GM12878 (cell line): ENCODE results near the gene NCAM2. TPM values are rescaled to one million over a fixed set of nuclear protein-coding genes. Genes with fewer than 3 reads are reported as not detected.

ENCODE experiments used
- ATAC-seq: fragments of 200-7000 bp; cut with Tn5 transposase; 3 replicates; pipeline ENCODE4 v1.9.1; 2020; ENCODE audit warnings: mild to moderate bottlenecking, moderate library complexity
- BruUV-seq: library from RNA; stranded (reverse); fragments of 400-500 nt; replicated peaks from 2 replicates; lab custom pipeline; 2021; lab: Mats Ljungman, UMichigan
- CTCF ChIA-PET: fragments of 300-600 bp; sonication (Branson Sonifier 250); formaldehyde crosslinking; extraction: SDS; loops from one replicate; lab custom pipeline; 2021; ENCODE audit warnings: inconsistent platforms; lab: Yijun Ruan, JAX
- POLR2A ChIA-PET: fragments of 350-600 bp; formaldehyde crosslinking; extraction: SDS; loops from one replicate; lab custom pipeline; 2021; ENCODE audit warnings: inconsistent platforms; lab: Charles Lee
- RAD21 ChIA-PET: fragments of 300-600 bp; sonication (Branson Sonifier 250); formaldehyde crosslinking; loops from one replicate; lab custom pipeline; 2023; ENCODE audit warnings: antibody characterized with exemption; ENCODE audit not compliant: unreplicated experiment; lab: Charles Lee
- SMC1A ChIA-PET: fragments of 300-600 bp; sonication (Branson Sonifier 250); formaldehyde crosslinking; loops from one replicate; lab custom pipeline; 2023; ENCODE audit not compliant: unreplicated experiment, uncharacterized antibody; lab: Charles Lee
- DNase-seq: peaks from one replicate; pipeline ENCODE4 v3.0.0-alpha.2; 2011; ENCODE audit warnings: low read depth, low spot score
- FAIRE-seq: peaks from 3 replicates; lab custom pipeline; 2011; peaks lifted over from hg19 to GRCh38; lab: Jason Lieb, UNC
- H2AFZ ChIP-seq: 2 replicates; pipeline ENCODE4 v1.6.0; 2011; ENCODE audit warnings: low read depth, low read length, control low read depth; ENCODE audit not compliant: control insufficient read depth
- H3K27ac ChIP-seq: 2 replicates; pipeline ENCODE4 v1.5.1; 2011; ENCODE audit warnings: control low read depth; ENCODE audit not compliant: control insufficient read depth, insufficient read depth
- H3K27me3 ChIP-seq, 2 experiments: replicated peaks in 1 of 2; 2 replicates each; pipeline versions ENCODE4 v1.6.0 to v1.6.1; 2011; ENCODE audit warnings: low read length in 1 of 2; ENCODE audit not compliant: control insufficient read depth in 2 of 2, insufficient read depth in 2 of 2
- H3K36me3 ChIP-seq, 2 experiments: 2 replicates each; pipeline ENCODE4 v1.5.1; 2011; ENCODE audit warnings: low read length in 1 of 2; ENCODE audit not compliant: control insufficient read depth in 2 of 2, insufficient read depth in 2 of 2
- H3K4me1 ChIP-seq: 2 replicates; pipeline ENCODE4 v1.6.1; 2011; ENCODE audit warnings: mild to moderate bottlenecking, low read length, moderate library complexity, mixed read lengths; ENCODE audit not compliant: control insufficient read depth, insufficient read depth
- H3K4me2 ChIP-seq: 2 replicates; pipeline ENCODE4 v1.6.0; 2011; ENCODE audit warnings: control low read depth; ENCODE audit not compliant: control insufficient read depth, insufficient read depth
- H3K4me3 ChIP-seq: fragments of 200-600 bp; sonication (generic); 2 replicates; pipeline ENCODE4 v1.5.1; 2016
- H3K79me2 ChIP-seq: 2 replicates; pipeline ENCODE4 v1.6.0; 2011; ENCODE audit warnings: low read length; ENCODE audit not compliant: control insufficient read depth, insufficient read depth
- H3K9ac ChIP-seq: 2 replicates; pipeline ENCODE4 v1.8.0; 2011; ENCODE audit warnings: low read length, control low read depth, mixed read lengths; ENCODE audit not compliant: control insufficient read depth, insufficient read depth
- H3K9me3 ChIP-seq: replicated peaks from 3 replicates; pipeline ENCODE4 v1.5.1; 2011; ENCODE audit warnings: mild to moderate bottlenecking, low read length; ENCODE audit not compliant: control insufficient read depth, insufficient read depth
- H4K20me1 ChIP-seq: 2 replicates; pipeline ENCODE4 v1.6.0; 2011; ENCODE audit not compliant: control insufficient read depth, insufficient read depth
- ATF7 ChIP-seq: fragments of 450-650 bp; IDR thresholded peaks from 2 replicates; pipeline ENCODE4 v1.6.1; 2016; ENCODE audit warnings: low read depth, mild to moderate bottlenecking
- BRCA1 ChIP-seq: IDR thresholded peaks from 2 replicates; pipeline ENCODE4 v1.6.1; 2011; ENCODE audit warnings: low read depth, low read length, improper control_type of control experiment
- ESRRA ChIP-seq: IDR thresholded peaks from 2 replicates; pipeline ENCODE4 v1.6.1; 2012; ENCODE audit warnings: mild to moderate bottlenecking, low read length, improper control_type of control experiment
- ETV6 ChIP-seq, 2 experiments: fragments of 450-650 bp in 1 of 2; IDR thresholded peaks in 1 of 2; conservative IDR thresholded peaks in 1 of 2; 2 replicates each; pipeline ENCODE4 v1.6.1; 2014; ENCODE audit warnings: antibody characterized with exemption in 1 of 2, borderline replicate concordance in 1 of 2, low read depth in 1 of 2, mild to moderate bottlenecking in 1 of 2, moderate library complexity in 1 of 2
- EZH2 ChIP-seq: IDR thresholded peaks from 2 replicates; pipeline ENCODE4 v1.6.1; 2012; ENCODE audit warnings: low read depth, mild to moderate bottlenecking, control low read depth, inconsistent platforms, low read length, borderline replicate concordance; ENCODE audit not compliant: control insufficient read depth
- HDAC6 ChIP-seq: fragments of 200-600 bp; sonication (generic); IDR thresholded peaks from one replicate; pipeline ENCODE4 v1.8.0; 2017; ENCODE audit warnings: antibody characterized with exemption; ENCODE audit not compliant: unreplicated experiment
- POLR2A ChIP-seq: IDR thresholded peaks from 2 replicates; pipeline ENCODE4 v1.6.1; 2011; ENCODE audit warnings: low read depth, mild to moderate bottlenecking, low read length
- SREBF1 ChIP-seq: IDR thresholded peaks from 2 replicates; pipeline ENCODE4 v1.6.1; 2012; ENCODE audit warnings: mild to moderate bottlenecking, low read length
- SUZ12 ChIP-seq: fragments of 200-600 bp; sonication (generic); IDR thresholded peaks from one replicate; pipeline ENCODE4 v1.6.1; 2018; ENCODE audit warnings: antibody characterized with exemption, mild to moderate bottlenecking; ENCODE audit not compliant: unreplicated experiment
- TCF12 ChIP-seq: IDR thresholded peaks from 2 replicates; pipeline ENCODE4 v1.6.1; 2011; ENCODE audit warnings: low read depth, mild to moderate bottlenecking, low read length
- TCF3 ChIP-seq: IDR thresholded peaks from 2 replicates; pipeline ENCODE4 v1.6.1; 2012; ENCODE audit warnings: low read depth, mild to moderate bottlenecking, low read length, borderline replicate concordance; ENCODE audit not compliant: insufficient read depth
- ZBED1 ChIP-seq: IDR thresholded peaks from 2 replicates; pipeline ENCODE4 v1.6.1; 2016; ENCODE audit warnings: borderline replicate concordance
- WGBS: methylation state at CpG from one replicate; pipeline ENCODE4 v1.1.6; 2016; ENCODE audit warnings: low lambda C conversion rate; ENCODE audit not compliant: insufficient replicate concordance, insufficient coverage; ENCODE audit errors: missing lambda C conversion rate; 5-methylcytosine and 5-hydroxymethylcytosine counted together
- in situ Hi-C: fragments of 300-500 bp; cut with MboI; formaldehyde crosslinking; loops from 9 replicates; pipeline ENCODE4 v1.14.3; 2018; ENCODE audit warnings: mixed read lengths
- intact Hi-C: fragments of 100-400 bp; cut with micrococcal nuclease; formaldehyde crosslinking; loops from one replicate; pipeline ENCODE4 v1.14.2; 2022; ENCODE audit not compliant: unreplicated experiment
- polyA plus RNA-seq, 11 experiments: library from polyadenylated mRNA; depleted of rRNA in 4 of 11; unstranded in 6 of 11; stranded (reverse) in 5 of 11; fragments of >200 nt; fragmentation: Nextera tagmentation in 4 of 11; fragmentation: Illumina TruSeq in 1 of 11; extraction: Ambion mirVana in 4 of 11; extraction: Trizol in 1 of 11; gene quantifications; 1 replicate in 1 of 11; 2 replicates in 10 of 11; pipeline versions ENCODE4 v1.2.1 to v1.2.3, GENCODE V29; 2011 to 2016; ENCODE audit warnings: inconsistent platforms in 2 of 11, missing spikeins in 2 of 11, low read depth in 1 of 11
- total RNA-seq, 4 experiments: library from RNA; depleted of rRNA in 3 of 4; stranded (reverse); fragments of >200 nt in 3 of 4; fragmentation: Illumina TruSeq in 1 of 4; extraction: Trizol in 1 of 4; gene quantifications; 2 replicates each; pipeline versions ENCODE4 v1.2.1 to v1.2.3, GENCODE V29; 2013 to 2021
- TF ChIP-seq, protein P1 (sequence below): fragments of 450-650 bp; IDR thresholded peaks from 2 replicates; pipeline ENCODE4 v1.6.1; 2018; ENCODE audit warnings: borderline replicate concordance, mild to moderate bottlenecking; ENCODE audit not compliant: partially characterized antibody
- TF ChIP-seq, protein P2 (sequence below): fragments of 450-650 bp; IDR thresholded peaks from 2 replicates; pipeline ENCODE4 v1.6.1; 2018; ENCODE audit warnings: mild to moderate bottlenecking, low read depth, moderate library complexity; ENCODE audit not compliant: partially characterized antibody
- TF ChIP-seq, protein P3 (sequence below): fragments of 450-650 bp; IDR thresholded peaks from 2 replicates; pipeline ENCODE4 v1.6.1; 2017; ENCODE audit warnings: mild to moderate bottlenecking, moderate library complexity

NCAM2 gene
- total and polyA plus RNA-seq, 10 of the 15 experiments (the other 5 are each of a cell fraction or from before 2014, with no cell fraction given) = 0.23 to 0.27 TPM; not detected in 8

DNA sequence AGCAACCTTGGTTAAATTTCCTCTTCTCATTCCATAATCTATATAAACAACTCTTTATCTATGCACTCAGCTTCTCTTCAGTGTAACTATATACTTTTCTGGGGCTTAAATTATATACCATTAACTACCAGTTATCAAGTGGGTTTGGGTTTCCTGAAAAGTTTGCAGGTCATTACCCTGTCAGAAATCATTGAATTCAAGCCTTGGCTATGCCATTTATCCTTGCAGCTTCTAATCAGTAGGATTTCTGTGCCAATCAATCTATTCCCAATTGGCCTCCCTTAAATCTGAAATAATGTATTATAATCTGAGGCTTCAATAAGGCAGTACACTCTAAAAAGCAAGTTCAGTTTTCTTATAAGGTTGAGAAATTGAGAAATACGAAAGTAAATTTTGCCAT, 466.5 kb downstream of the NCAM2 start:
- BruUV-seq = no TSS peak
- Histone ChIP-seq H3K79me2 (no peaks in the 10 kb centered on the region), H3K27me3 (no peaks in the 10 kb centered on the region), H3K9ac (no peak overlapping the region), H3K4me2 (no peak overlapping the region), H4K20me1 (no peaks in the 10 kb centered on the region), H3K4me3 (no peak overlapping the region), H3K36me3 (no peaks in the 10 kb centered on the region), H3K9me3 (no peaks in the 10 kb centered on the region), H2AFZ (no peak overlapping the region), H3K27ac (no peak overlapping the region), H3K4me1 (no peaks in the 10 kb centered on the region)
- no peak for DNase-seq
- ChIA-PET POLR2A (no interaction called here), SMC1A (no interaction called here), CTCF (no interaction called here), RAD21 (no interaction called here)
- in situ Hi-C loops = no loop called here
- no peak for FAIRE-seq
- 3% methylated on average over 1 of the region's 1 CpG for WGBS
- ATAC-seq = no peak
- intact Hi-C loops = no loop called here
- no peak for TF ChIP-seq POLR2A
- TF ChIP-seq ESRRA = no peak
- TF ChIP-seq BRCA1 = no peak
- no peak for TF ChIP-seq ZBED1
- TF ChIP-seq HDAC6 = no peak
- TF ChIP-seq, protein P1, sequence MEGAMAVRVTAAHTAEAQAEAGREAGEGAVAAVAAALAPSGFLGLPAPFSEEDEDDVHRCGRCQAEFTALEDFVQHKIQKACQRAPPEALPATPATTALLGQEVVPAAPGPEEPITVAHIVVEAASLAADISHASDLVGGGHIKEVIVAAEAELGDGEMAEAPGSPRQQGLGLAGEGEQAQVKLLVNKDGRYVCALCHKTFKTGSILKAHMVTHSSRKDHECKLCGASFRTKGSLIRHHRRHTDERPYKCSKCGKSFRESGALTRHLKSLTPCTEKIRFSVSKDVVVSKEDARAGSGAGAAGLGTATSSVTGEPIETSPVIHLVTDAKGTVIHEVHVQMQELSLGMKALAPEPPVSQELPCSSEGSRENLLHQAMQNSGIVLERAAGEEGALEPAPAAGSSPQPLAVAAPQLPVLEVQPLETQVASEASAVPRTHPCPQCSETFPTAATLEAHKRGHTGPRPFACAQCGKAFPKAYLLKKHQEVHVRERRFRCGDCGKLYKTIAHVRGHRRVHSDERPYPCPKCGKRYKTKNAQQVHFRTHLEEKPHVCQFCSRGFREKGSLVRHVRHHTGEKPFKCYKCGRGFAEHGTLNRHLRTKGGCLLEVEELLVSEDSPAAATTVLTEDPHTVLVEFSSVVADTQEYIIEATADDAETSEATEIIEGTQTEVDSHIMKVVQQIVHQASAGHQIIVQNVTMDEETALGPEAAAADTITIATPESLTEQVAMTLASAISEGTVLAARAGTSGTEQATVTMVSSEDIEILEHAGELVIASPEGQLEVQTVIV = no peak
- TF ChIP-seq ETV6 (conservative IDR thresholded peaks at IDR 0.05 in 1 of 2, IDR thresholded peaks at IDR 0.05 in 1 of 2; ENCODE audit: borderline replicate concordance in 1 of 2, low read depth in 1 of 2) = no peak
- no peak for TF ChIP-seq SUZ12
- TF ChIP-seq SREBF1 = no peak
- TF ChIP-seq, protein P2, sequence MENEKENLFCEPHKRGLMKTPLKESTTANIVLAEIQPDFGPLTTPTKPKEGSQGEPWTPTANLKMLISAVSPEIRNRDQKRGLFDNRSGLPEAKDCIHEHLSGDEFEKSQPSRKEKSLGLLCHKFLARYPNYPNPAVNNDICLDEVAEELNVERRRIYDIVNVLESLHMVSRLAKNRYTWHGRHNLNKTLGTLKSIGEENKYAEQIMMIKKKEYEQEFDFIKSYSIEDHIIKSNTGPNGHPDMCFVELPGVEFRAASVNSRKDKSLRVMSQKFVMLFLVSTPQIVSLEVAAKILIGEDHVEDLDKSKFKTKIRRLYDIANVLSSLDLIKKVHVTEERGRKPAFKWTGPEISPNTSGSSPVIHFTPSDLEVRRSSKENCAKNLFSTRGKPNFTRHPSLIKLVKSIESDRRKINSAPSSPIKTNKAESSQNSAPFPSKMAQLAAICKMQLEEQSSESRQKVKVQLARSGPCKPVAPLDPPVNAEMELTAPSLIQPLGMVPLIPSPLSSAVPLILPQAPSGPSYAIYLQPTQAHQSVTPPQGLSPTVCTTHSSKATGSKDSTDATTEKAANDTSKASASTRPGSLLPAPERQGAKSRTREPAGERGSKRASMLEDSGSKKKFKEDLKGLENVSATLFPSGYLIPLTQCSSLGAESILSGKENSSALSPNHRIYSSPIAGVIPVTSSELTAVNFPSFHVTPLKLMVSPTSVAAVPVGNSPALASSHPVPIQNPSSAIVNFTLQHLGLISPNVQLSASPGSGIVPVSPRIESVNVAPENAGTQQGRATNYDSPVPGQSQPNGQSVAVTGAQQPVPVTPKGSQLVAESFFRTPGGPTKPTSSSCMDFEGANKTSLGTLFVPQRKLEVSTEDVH = no peak
- TF ChIP-seq TCF12 = no peak
- no peak for TF ChIP-seq EZH2
- TF ChIP-seq, protein P3, sequence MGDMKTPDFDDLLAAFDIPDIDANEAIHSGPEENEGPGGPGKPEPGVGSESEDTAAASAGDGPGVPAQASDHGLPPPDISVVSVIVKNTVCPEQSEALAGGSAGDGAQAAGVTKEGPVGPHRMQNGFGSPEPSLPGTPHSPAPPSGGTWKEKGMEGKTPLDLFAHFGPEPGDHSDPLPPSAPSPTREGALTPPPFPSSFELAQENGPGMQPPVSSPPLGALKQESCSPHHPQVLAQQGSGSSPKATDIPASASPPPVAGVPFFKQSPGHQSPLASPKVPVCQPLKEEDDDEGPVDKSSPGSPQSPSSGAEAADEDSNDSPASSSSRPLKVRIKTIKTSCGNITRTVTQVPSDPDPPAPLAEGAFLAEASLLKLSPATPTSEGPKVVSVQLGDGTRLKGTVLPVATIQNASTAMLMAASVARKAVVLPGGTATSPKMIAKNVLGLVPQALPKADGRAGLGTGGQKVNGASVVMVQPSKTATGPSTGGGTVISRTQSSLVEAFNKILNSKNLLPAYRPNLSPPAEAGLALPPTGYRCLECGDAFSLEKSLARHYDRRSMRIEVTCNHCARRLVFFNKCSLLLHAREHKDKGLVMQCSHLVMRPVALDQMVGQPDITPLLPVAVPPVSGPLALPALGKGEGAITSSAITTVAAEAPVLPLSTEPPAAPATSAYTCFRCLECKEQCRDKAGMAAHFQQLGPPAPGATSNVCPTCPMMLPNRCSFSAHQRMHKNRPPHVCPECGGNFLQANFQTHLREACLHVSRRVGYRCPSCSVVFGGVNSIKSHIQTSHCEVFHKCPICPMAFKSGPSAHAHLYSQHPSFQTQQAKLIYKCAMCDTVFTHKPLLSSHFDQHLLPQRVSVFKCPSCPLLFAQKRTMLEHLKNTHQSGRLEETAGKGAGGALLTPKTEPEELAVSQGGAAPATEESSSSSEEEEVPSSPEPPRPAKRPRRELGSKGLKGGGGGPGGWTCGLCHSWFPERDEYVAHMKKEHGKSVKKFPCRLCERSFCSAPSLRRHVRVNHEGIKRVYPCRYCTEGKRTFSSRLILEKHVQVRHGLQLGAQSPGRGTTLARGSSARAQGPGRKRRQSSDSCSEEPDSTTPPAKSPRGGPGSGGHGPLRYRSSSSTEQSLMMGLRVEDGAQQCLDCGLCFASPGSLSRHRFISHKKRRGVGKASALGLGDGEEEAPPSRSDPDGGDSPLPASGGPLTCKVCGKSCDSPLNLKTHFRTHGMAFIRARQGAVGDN = no peak
- no peak for TF ChIP-seq TCF3
- no peak for TF ChIP-seq ATF7
